Measurements from ENCODE around the gene CIRBP. TPM values are rescaled to one million over a fixed set of nuclear protein-coding genes. Genes with fewer than 3 reads are reported as not detected.
"Not testable (repeated sequence)": the region's sequence is repeated elsewhere in the genome, so short reads cannot be mapped to it uniquely, and the experiment has no call there.

Gene CIRBP
- total RNA-seq, 1 donor from 2014 or later: 370 TPM

- Histone ChIP-seq H3K4me3 (ENCODE audit: low read depth, low read length) (no peak overlapping the region), H3K36me3 (ENCODE audit: control insufficient read depth, insufficient read depth, low read length) (no peaks in the 10 kb centered on the region), H3K27me3 (ENCODE audit: control insufficient read depth, insufficient read depth, low read length) (no peaks in the 10 kb centered on the region)
- no peak for TF ChIP-seq CTCF (IDR thresholded peaks at IDR 0.05; ENCODE audit: insufficient read depth, low read length, severe bottlenecking)
- no peak for DNase-seq (ENCODE audit: low read depth)
- FAIRE-seq: no peak
Observed at GRCh38 chr19:1302533-1303239, 33.6 kb downstream of the CIRBP start.

- no peak for FAIRE-seq
- DNase-seq (ENCODE audit: low read depth): no peak
- Histone ChIP-seq H3K4me3 (ENCODE audit: low read depth, low read length) (no peak overlapping the region), H3K27me3 (ENCODE audit: control insufficient read depth, insufficient read depth, low read length) (no peaks in the 10 kb centered on the region), H3K36me3 (ENCODE audit: control insufficient read depth, insufficient read depth, low read length) (no peaks in the 10 kb centered on the region)
- TF ChIP-seq CTCF (IDR thresholded peaks at IDR 0.05; ENCODE audit: insufficient read depth, low read length, severe bottlenecking): no peak
Observed at GRCh38 chr19:1304197-1304924, 35.2 kb downstream of the CIRBP start.

- not testable (repeated sequence) for H3K27me3 ChIP-seq (ENCODE audit: control insufficient read depth, insufficient read depth, low read length); FAIRE-seq; DNase-seq (ENCODE audit: low read depth)
Observed at GRCh38 chr19:1305354-1305753, 36.2 kb downstream of the CIRBP start.

GRCh38 chr19:1307320-1307719 lies 38.2 kb downstream of the CIRBP start:
- no peak for DNase-seq (ENCODE audit: low read depth)
- TF ChIP-seq CTCF (IDR thresholded peaks at IDR 0.05; ENCODE audit: insufficient read depth, low read length, severe bottlenecking): no peak
- Histone ChIP-seq H3K27me3 (ENCODE audit: control insufficient read depth, insufficient read depth, low read length) (no peaks in the 10 kb centered on the region), H3K4me3 (ENCODE audit: low read depth, low read length) (no peak overlapping the region), H3K36me3 (ENCODE audit: control insufficient read depth, insufficient read depth, low read length) (no peaks in the 10 kb centered on the region)
- FAIRE-seq: no peak

More at GRCh38 chr19:1305354-1305753, 36.2 kb downstream of the CIRBP start:
- not testable (repeated sequence) for H3K36me3 ChIP-seq (ENCODE audit: control insufficient read depth, insufficient read depth, low read length); H3K4me3 ChIP-seq (ENCODE audit: low read depth, low read length)

- no peak for TF ChIP-seq CTCF (IDR thresholded peaks at IDR 0.05; ENCODE audit: insufficient read depth, low read length, severe bottlenecking)
- no peak overlapping the region for H3K4me3 ChIP-seq (ENCODE audit: low read depth, low read length)
- FAIRE-seq: no peak
- no peaks in the 10 kb centered on the region for H3K36me3 ChIP-seq (ENCODE audit: control insufficient read depth, insufficient read depth, low read length)
- no peak for DNase-seq (ENCODE audit: low read depth)
- no peaks in the 10 kb centered on the region for H3K27me3 ChIP-seq (ENCODE audit: control insufficient read depth, insufficient read depth, low read length)
Observed at GRCh38 chr19:1307755-1308303, 38.7 kb downstream of the CIRBP start.

- no peak for FAIRE-seq
- H3K36me3 ChIP-seq (ENCODE audit: control insufficient read depth, insufficient read depth, low read length): no peaks in the 10 kb centered on the region
- H3K27me3 ChIP-seq (ENCODE audit: control insufficient read depth, insufficient read depth, low read length): no peaks in the 10 kb centered on the region
- no peak for TF ChIP-seq CTCF (IDR thresholded peaks at IDR 0.05; ENCODE audit: insufficient read depth, low read length, severe bottlenecking)
- H3K4me3 ChIP-seq (ENCODE audit: low read depth, low read length): no peak overlapping the region
- no peak for DNase-seq (ENCODE audit: low read depth)
Observed at GRCh38 chr19:1308718-1309117, 39.6 kb downstream of the CIRBP start.

All from bronchial epithelial cell (primary cell).